ENCODE data around the gene ADCY4. TPM values are rescaled to one million over a fixed set of nuclear protein-coding genes. Genes with fewer than 3 reads are reported as not detected.

The ADCY4 gene
- total RNA-seq, 1 experiment from 2014 or later = 0.04 TPM

- no peak within 1 kb of the TSS for H3K27ac ChIP-seq (ENCODE audit: low read length)
- intact Hi-C loops (cut with micrococcal nuclease) = no loop called here
Observed at GRCh38 chr14:24307575-24308341, 27.1 kb downstream of the ADCY4 start, which contains the start of gene CIDEB. Gene CIDEB (minus strand): TSS chr14:24307977. CDS start chr14:24307858, 119 bp downstream.

GRCh38 chr14:24307156-24307574, 27.7 kb downstream of the ADCY4 start:
- Histone ChIP-seq H3K4me2 (ENCODE audit: low read length) (no peak overlapping the region), H3K27me3 (ENCODE audit: low read length) (no peaks in the 10 kb centered on the region), H3K4me1 (ENCODE audit: insufficient read depth, low read length) (peaks cover 9% of the 10 kb centered on the region), H3K27ac (ENCODE audit: low read length) (no peak overlapping the region), H4K20me1 (ENCODE audit: low read length) (no peaks in the 10 kb centered on the region), H3K9me2 (replicated peaks; ENCODE audit: low read length) (no peaks in the 10 kb centered on the region), H3K4me3 (ENCODE audit: low read length) (no peak overlapping the region), H3K36me3 (ENCODE audit: low read depth, low read length) (peaks cover 50% of the 10 kb centered on the region), H3F3A (ENCODE audit: low read length, unreplicated experiment) (no peaks in the 10 kb centered on the region), H3K9ac (ENCODE audit: low read length) (no peak overlapping the region), H3K9me3 (ENCODE audit: low read length) (no peaks in the 10 kb centered on the region), H2AFZ (ENCODE audit: low read length) (no peak overlapping the region), H3K79me2 (ENCODE audit: low read length) (peaks cover under 1% of the 10 kb centered on the region; the same call in 1 of the 2 replicates)
- CTCF ChIA-PET = no interaction called here
- ATAC-seq (no peak), DNase-seq (no peak)
- intact Hi-C loops (cut with micrococcal nuclease) = no loop called here
- POLR2A ChIA-PET (ENCODE audit: unreplicated experiment) = no interaction called here
- TF ChIP-seq EZH2 (IDR thresholded peaks at IDR 0.05; ENCODE audit: low read length, unreplicated experiment) (no peak), CTCF (conservative IDR thresholded peaks at IDR 0.05; ENCODE audit: low read depth, low read length) (no peak), EZH2phosphoT487 (IDR thresholded peaks at IDR 0.05; ENCODE audit: borderline replicate concordance, low read length) (no peak)
- BruUV-seq (replicated peaks) = TSS peak; percentile 14

More at GRCh38 chr14:24307575-24308341, 27.1 kb downstream of the ADCY4 start, which contains the start of gene CIDEB:
- DNase-seq (peak; percentile 76), ATAC-seq (peak; percentile 93)
- Histone ChIP-seq H2AFZ (ENCODE audit: low read length) (no peak within 1 kb of the TSS), H3F3A (ENCODE audit: low read length, unreplicated experiment) (no peaks in the 10 kb centered on the region), H3K9ac (ENCODE audit: low read length) (no peak within 1 kb of the TSS), H3K36me3 (ENCODE audit: low read depth, low read length) (peaks cover 44% of the 10 kb centered on the region), H3K9me3 (ENCODE audit: low read length) (no peaks in the 10 kb centered on the region), H3K4me1 (ENCODE audit: insufficient read depth, low read length) (peaks cover 9% of the 10 kb centered on the region), H3K27me3 (ENCODE audit: low read length) (no peaks in the 10 kb centered on the region), H3K9me2 (replicated peaks; ENCODE audit: low read length) (no peaks in the 10 kb centered on the region), H3K79me2 (ENCODE audit: low read length) (no peaks in the 10 kb centered on the region), H3K4me2 (ENCODE audit: low read length) (peak within 1 kb of the TSS; percentile 11; the same call in 1 of the 2 replicates), H3K4me3 (ENCODE audit: low read length) (no peak within 1 kb of the TSS), H4K20me1 (ENCODE audit: low read length) (no peaks in the 10 kb centered on the region)
- BruUV-seq (replicated peaks) = no TSS peak
- CTCF ChIA-PET = interaction anchor here (0.5 to 1.2 kb wide), 8 partner anchors 9 to 1453 kb away, joined by 3 to 6 read pairs (median 4); partner anchors contain the start of genes DCAF11, MDP1, NRL and TINF2
- peak; percentile 96 for TF ChIP-seq CTCF (conservative IDR thresholded peaks at IDR 0.05; ENCODE audit: low read depth, low read length)
- TF ChIP-seq EZH2 (IDR thresholded peaks at IDR 0.05; ENCODE audit: low read length, unreplicated experiment) = no peak
- POLR2A ChIA-PET (ENCODE audit: unreplicated experiment) = interaction anchor here (0.6 to 1.0 kb wide), 2 partner anchors 65 to 380 kb away, joined by 3 to 4 read pairs; partner anchors contain the start of gene TINF2

GRCh38 chr14:24304019-24304387, 30.9 kb downstream of the ADCY4 start:
- ChIA-PET CTCF (no interaction called here), POLR2A (ENCODE audit: unreplicated experiment) (no interaction called here)

More at GRCh38 chr14:24304019-24304387, 30.9 kb downstream of the ADCY4 start:
- DNase-seq (no peak), ATAC-seq (no peak)
- Histone ChIP-seq H3K4me2 (ENCODE audit: low read length) (no peak overlapping the region), H3K9me2 (replicated peaks; ENCODE audit: low read length) (no peaks in the 10 kb centered on the region), H2AFZ (ENCODE audit: low read length) (no peak overlapping the region), H3K9me3 (ENCODE audit: low read length) (no peaks in the 10 kb centered on the region), H3K36me3 (ENCODE audit: low read depth, low read length) (peaks cover 53% of the 10 kb centered on the region), H3K4me3 (ENCODE audit: low read length) (no peak overlapping the region), H4K20me1 (ENCODE audit: low read length) (no peaks in the 10 kb centered on the region), H3K4me1 (ENCODE audit: insufficient read depth, low read length) (peaks cover 22% of the 10 kb centered on the region), H3K27ac (ENCODE audit: low read length) (no peak overlapping the region), H3K27me3 (ENCODE audit: low read length) (no peaks in the 10 kb centered on the region), H3K9ac (ENCODE audit: low read length) (no peak overlapping the region), H3F3A (ENCODE audit: low read length, unreplicated experiment) (no peaks in the 10 kb centered on the region), H3K79me2 (ENCODE audit: low read length) (peaks cover 30% of the 10 kb centered on the region)
- TF ChIP-seq EZH2phosphoT487 (IDR thresholded peaks at IDR 0.05; ENCODE audit: borderline replicate concordance, low read length) (no peak), CTCF (conservative IDR thresholded peaks at IDR 0.05; ENCODE audit: low read depth, low read length) (no peak)
- BruUV-seq (replicated peaks) = no TSS peak
- intact Hi-C loops (cut with micrococcal nuclease) = no loop called here
